Suppressor macrophage (primary cell): ENCODE results near the gene THSD4.
"Not testable (repeated sequence)": the region's sequence is repeated elsewhere in the genome, so short reads cannot be mapped to it uniquely, and the experiment has no call there.

Experiments used
- DNase-seq, 4 experiments: peaks; one replicate each; pipeline ENCODE4 v3.0.0-alpha.2; 2020 to 2022

The THSD4 gene

DNA sequence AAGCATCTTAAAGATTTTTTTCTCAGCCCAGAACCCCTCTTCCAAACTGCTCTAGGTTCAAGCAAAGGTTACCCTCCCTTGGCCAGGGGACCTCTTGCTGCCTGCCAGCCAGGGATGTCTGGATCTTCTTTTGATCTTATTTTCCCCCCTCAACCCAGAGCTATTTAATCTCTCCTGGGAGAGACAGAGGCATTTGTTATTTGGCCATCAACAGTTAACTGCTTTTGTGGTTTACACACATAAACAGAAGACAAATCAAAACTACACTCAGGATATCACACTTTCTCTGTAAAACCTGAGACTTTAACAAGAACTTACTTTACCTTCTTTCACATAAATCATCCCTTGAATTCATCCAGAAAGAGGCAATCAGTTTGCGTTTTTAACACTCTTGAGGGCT lies 272.5 kb downstream of the THSD4 start:
- DNase-seq, result no peak

DNA sequence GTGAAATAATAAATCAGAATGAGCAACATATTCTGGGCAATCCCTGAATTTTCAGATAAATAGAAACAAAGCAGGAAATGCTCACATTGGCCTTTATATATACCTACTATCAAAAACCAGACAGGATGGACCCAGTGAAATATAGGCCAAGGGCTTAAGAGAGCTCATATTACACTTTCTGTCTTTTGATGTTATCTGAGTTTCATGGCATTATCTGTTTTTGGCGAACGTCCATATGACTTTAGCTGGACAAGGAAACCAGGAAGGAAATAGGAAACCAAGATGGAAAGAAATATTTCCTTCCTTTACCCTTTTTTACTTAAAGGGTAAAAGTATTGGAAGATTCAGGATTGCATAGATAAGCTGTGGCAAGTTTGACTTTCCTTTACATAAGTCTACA lies 274.8 kb downstream of the THSD4 start:
- no peak for DNase-seq

DNA sequence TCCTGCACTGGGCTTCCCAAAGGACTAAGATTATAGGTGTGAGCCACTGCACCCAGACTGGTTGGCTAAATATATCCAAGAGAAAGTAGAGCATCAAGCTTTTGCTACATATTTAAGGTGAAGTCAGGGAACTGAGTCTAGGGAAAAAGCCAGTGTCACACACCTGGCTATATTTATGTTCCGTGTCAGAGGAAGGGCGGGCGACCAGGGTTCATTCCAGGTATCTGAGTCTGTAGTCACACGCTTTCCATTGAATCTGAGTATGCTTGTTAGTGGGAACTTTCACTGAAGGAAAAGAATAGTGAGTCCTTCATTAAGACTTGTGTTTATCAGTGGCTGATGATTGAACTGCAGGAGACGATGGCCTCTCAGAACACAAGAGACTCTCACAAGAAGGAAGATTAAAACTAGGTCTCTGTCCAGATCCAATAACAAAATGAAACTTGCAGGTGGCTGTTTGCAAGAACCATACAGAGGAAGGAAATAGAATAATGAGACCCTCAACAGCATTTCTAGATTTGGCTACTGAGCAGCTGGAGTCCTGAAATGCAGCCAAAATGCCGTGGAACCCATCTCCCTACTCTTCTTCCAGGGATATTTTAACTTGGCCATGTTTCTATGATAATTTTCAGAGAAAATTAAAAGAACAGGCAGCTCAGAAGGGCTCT lies 276.3 kb downstream of the THSD4 start:
- DNase-seq, result no peak

DNA sequence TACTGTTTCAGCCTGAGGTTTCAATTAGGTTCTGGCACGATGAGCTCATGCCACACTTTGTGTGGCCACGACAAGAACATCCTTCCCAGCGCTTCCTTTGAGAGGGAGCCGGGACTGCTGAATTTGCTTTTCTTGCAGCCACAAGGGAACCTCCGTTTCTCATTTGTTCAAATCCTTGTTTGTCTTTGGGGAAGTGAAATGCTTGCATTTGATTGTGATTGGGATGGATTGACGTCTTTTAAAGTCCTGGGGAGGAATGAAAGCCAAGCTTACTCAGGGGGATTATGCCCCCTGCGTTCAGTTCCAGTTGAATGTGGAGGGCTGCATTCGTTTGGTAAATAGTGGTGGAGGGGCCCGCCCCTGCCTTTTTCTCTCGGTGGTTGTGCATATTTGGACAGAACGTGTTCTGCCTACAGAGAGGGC lies 277.6 kb downstream of the THSD4 start:
- DNase-seq, result no peak

DNA sequence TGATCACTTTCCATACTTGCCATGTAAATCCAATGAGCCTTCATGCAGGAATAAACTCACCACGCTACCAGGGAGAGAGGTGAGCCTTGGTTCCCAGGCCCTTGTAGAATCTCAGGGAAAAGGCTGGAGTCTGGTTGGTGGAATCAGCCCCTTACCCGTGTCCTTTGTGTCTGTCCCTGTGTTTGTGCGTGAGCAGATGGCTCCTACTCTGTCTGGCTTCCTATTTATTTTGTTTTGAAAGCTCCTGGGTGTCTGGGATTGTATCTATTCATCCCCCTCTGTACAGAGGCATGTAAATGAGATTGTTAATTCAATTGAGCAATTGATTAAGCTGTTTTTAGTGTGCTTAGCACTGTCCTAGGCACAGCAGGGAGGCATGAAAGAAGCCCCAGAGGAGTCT lies 278.1 kb downstream of the THSD4 start:
- DNase-seq, result no peak

GRCh38 chr15:71396536-71397125 lies 281.4 kb downstream of the THSD4 start:
- no peak for DNase-seq

- no peak for DNase-seq
Observed at GRCh38 chr15:71397377-71397776, 282.1 kb downstream of the THSD4 start.

- DNase-seq, result no peak
Observed at GRCh38 chr15:71400294-71400693, 285.0 kb downstream of the THSD4 start.

- DNase-seq, result not testable (repeated sequence)
Observed at GRCh38 chr15:71401728-71402127, 286.5 kb downstream of the THSD4 start.

- peak in 1 of 4 experiments; percentile 4 for DNase-seq
Observed at GRCh38 chr15:71409541-71409940, 294.3 kb downstream of the THSD4 start.

GRCh38 chr15:71410347-71410746 lies 295.1 kb downstream of the THSD4 start:
- no peak for DNase-seq

GRCh38 chr15:71411538-71412482 lies 296.5 kb downstream of the THSD4 start:
- peak in 2 of 4 experiments; percentile 6 to 23 for DNase-seq

GRCh38 chr15:71413419-71413818 lies 298.1 kb downstream of the THSD4 start:
- no peak for DNase-seq

DNA sequence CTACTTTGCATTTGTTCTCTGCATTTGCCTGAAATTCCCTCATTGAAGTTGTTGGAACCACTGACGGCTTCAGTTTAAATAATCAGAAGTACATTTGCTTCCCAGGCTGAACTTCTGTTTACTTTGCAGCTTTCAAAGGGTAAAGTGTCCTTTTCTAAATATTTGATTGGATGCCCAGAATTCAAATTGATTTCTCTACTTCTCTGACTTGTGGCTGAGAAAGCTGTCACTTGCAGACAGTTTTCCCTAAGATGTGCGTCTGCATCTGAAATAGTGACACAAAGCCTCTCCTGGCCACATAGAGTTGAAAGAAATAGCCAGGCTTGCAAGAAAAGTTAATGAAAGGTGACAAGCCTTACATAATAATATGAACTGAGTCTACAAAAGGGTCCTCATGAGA lies 299.6 kb downstream of the THSD4 start:
- no peak for DNase-seq

- peak in 3 of 4 experiments; percentile 6 to 32 (median 29) for DNase-seq
Observed at GRCh38 chr15:71422530-71423259, 307.4 kb downstream of the THSD4 start.

DNA sequence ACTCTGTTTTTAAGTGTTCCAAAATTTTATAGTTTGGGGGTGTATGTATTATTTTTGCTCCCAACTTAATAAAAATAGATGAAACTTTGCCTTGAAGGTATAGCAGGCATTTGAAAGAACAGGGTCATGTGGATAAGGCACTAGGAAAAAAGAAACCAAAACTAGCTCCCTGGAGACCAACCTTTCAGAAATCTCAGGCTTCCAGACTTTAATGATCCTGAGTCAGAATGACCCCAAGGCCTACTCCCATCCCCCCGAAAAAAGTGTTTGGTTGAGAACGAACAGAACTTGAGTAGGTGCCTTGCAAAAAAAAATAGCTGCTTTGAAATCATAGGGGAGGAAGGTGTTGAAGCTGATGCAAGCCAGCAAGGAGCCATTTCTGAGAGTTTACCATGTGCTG lies 309.5 kb downstream of the THSD4 start:
- no peak for DNase-seq

DNA sequence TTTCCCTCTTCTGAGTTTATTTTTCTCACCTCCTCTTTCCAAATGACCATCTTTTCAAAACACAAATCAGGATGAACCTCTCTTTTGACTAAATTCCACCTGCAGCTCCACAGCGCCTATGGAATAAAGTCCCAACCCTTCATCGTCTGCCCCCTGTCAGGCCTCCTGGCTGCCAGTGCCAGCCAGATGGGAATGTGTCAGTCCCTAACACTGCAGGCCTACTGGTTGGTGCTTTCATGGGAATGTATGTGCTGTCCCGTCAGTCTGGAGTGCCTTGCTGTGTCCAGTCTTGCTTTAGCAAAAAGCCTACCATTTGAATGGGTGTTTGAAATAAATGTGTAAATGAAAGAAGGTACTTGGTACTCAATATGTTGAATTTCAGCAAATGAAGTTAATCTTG lies 310.1 kb downstream of the THSD4 start:
- DNase-seq, result no peak

DNA sequence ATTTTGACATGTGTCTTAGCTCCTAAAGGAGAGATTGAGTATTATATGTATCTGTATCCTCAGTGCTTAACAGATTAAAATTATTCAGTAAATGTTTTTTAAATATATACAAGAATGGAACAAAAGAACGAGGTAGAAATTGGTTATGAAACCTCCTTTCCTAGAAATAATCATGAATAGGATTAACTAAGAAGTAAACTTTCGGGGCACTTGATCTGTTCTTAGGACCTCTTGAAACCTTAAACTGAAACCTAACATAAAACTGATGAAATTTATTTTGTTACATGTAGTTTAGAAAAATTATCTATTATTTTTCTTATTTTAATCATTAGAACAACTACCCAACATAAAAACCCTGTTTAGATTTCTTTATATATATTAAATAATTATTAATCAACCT lies 311.5 kb downstream of the THSD4 start:
- no peak for DNase-seq

- no peak for DNase-seq
Observed at GRCh38 chr15:71430782-71431181, 315.5 kb downstream of the THSD4 start.

DNA sequence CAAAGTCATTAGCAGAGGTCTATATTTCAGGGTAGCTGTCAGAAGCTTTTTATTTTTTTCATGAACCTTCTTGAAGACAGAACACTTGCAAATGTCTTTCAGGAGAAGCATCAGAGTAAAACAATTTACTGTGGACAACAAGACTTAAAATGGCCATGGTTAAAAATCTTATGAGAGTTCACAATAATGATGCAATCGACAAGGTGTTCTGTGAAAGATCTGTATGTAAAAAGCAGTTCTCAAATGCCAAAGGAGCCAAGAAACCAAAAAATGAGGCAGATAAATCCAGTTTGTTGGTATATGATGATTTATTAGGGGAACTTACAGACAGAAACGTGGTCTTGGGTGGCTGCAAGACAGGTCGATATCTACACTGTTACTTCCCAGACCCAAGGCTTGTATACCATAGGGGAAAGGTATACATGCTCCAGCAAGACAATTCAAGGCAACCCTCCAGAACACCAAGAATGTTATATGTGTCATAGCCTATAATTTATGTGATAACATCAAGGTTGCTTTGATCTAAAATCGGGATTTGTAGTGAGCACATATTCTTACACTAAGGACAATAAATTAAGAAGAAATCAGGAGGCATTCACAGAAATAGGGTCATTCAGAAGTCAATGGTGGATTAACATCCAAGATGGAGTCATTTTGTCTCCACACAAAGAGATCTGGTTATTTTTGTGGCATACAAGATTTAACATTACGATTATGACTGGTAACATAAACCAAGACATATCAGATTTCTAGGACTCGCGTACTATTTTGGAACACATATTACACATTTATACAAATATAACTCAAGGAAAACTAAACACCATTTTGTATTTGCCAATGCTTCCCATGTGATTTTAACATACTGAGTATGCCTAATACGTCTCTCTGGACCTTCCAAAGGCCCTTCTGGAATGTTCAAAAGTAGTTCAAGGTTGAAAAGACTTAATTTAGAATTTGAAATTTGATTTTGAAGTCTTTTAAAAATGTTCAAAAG lies 316.4 kb downstream of the THSD4 start:
- no peak for DNase-seq

GRCh38 chr15:71433402-71433801 lies 318.1 kb downstream of the THSD4 start:
- DNase-seq, result no peak

DNA sequence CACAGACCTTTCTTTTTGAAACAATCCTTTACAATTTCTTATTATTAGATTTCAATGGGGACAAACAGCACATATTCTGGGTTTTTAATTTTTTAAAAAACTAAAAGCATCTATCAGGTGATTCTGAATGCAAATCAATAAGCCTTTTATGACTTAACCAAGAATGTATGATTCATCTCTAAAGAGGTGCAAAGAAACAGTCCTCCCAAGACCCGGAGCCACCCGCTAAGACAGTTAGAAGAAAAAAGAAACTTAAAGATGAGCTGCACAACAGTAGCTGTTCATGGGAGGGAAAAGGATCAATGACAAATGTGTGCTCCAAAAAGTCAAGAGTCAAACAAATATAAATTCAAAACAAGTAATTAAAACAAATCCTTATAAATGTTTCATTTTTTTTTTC lies 319.5 kb downstream of the THSD4 start:
- no peak for DNase-seq
